Neural progenitor cell (in vitro differentiated cells): ENCODE measurements around the gene CCSER2. TPM values are rescaled to one million over a fixed set of nuclear protein-coding genes. Genes with fewer than 3 reads are reported as not detected.

Experiments
- DNase-seq: peaks from one replicate; pipeline ENCODE4 v3.0.0-alpha.2; 2016; ENCODE audit warnings: low spot score
- H2AFZ ChIP-seq: fragments of 200-600 bp; sonication (generic); replicated peaks from 2 replicates; pipeline ENCODE4 v1.6.1; 2016; ENCODE audit warnings: antibody characterized with exemption
- H3F3A ChIP-seq: fragments of 200-600 bp; sonication (generic); 2 replicates; pipeline ENCODE4 v1.6.1; 2016; ENCODE audit warnings: antibody characterized with exemption, low read depth
- H3K27ac ChIP-seq: fragments of 200-600 bp; sonication (generic); 2 replicates; pipeline ENCODE4 v1.5.1; 2016; ENCODE audit warnings: mild to moderate bottlenecking
- H3K27me3 ChIP-seq: fragments of 200-600 bp; sonication (generic); 2 replicates; pipeline ENCODE4 v1.6.1; 2016; ENCODE audit warnings: mild to moderate bottlenecking, moderate library complexity
- H3K36me3 ChIP-seq: fragments of 200-600 bp; sonication (generic); 2 replicates; pipeline ENCODE4 v1.5.1; 2016
- H3K4me1 ChIP-seq: fragments of 200-600 bp; sonication (generic); 2 replicates; pipeline ENCODE4 v1.6.1; 2016; ENCODE audit warnings: mixed run types
- H3K4me2 ChIP-seq: fragments of 200-600 bp; sonication (generic); 2 replicates; pipeline ENCODE4 v1.6.1; 2016
- H3K4me3 ChIP-seq: fragments of 200-600 bp; sonication (generic); 2 replicates; pipeline ENCODE4 v1.5.1; 2016
- H3K79me2 ChIP-seq: fragments of 200-600 bp; sonication (generic); 2 replicates; pipeline ENCODE4 v1.6.1; 2016; ENCODE audit warnings: low read depth
- H3K9ac ChIP-seq: fragments of 200-600 bp; sonication (generic); 2 replicates; pipeline ENCODE4 v1.6.1; 2016
- H3K9me3 ChIP-seq: fragments of 200-600 bp; sonication (generic); 2 replicates; pipeline ENCODE4 v1.5.1; 2016; ENCODE audit warnings: low read depth
- H4K20me1 ChIP-seq: fragments of 200-600 bp; sonication (generic); 2 replicates; pipeline ENCODE4 v1.6.1; 2016; ENCODE audit warnings: low read depth
- H3K27ac Mint-ChIP-seq: 3 replicates; pipeline ENCODE4 v1.8.0; 2021; ENCODE audit warnings: mixed read lengths
- H3K27me3 Mint-ChIP-seq: 2 replicates; pipeline ENCODE4 v1.8.0; 2022; ENCODE audit warnings: low read depth, mild to moderate bottlenecking, inconsistent platforms, moderate library complexity, mixed read lengths; ENCODE audit not compliant: insufficient read depth
- H3K36me3 Mint-ChIP-seq: 3 replicates; pipeline ENCODE4 v1.8.0; 2021; ENCODE audit warnings: mixed read lengths
- H3K4me1 Mint-ChIP-seq: 3 replicates; pipeline ENCODE4 v1.8.0; 2021; ENCODE audit warnings: mixed read lengths
- H3K4me3 Mint-ChIP-seq: 3 replicates; pipeline ENCODE4 v1.8.0; 2021; ENCODE audit warnings: mild to moderate bottlenecking, moderate library complexity, mixed read lengths
- H3K9me3 Mint-ChIP-seq: 3 replicates; pipeline ENCODE4 v1.8.0; 2020; ENCODE audit warnings: mixed read lengths
- CTCF ChIP-seq: fragments of 200-600 bp; sonication (generic); IDR thresholded peaks from 2 replicates; pipeline ENCODE4 v1.5.1; 2017; ENCODE audit warnings: antibody characterized with exemption, mild to moderate bottlenecking
- EZH2 ChIP-seq: fragments of 200-600 bp; sonication (generic); IDR thresholded peaks from 2 replicates; pipeline ENCODE4 v1.6.1; 2017; ENCODE audit warnings: antibody characterized with exemption, mild to moderate bottlenecking, moderate library complexity
- EZH2phosphoT487 ChIP-seq: fragments of 200-600 bp; sonication (generic); IDR thresholded peaks from 2 replicates; pipeline ENCODE4 v1.6.1; 2017; ENCODE audit warnings: antibody characterized with exemption
- total RNA-seq: library from RNA; depleted of rRNA; stranded (reverse); fragments of >200 nt; gene quantifications from 2 replicates; pipeline ENCODE4 v1.2.3, GENCODE V29; 2015; ENCODE audit warnings: low replicate concordance

CCSER2 gene
- total RNA-seq, 1 donor from 2014 or later: 39.3 TPM

- H3K4me1 Mint-ChIP-seq: no peaks in the 10 kb centered on the region
- Histone ChIP-seq H3F3A (no peaks in the 10 kb centered on the region), H3K4me3 (no peak overlapping the region), H3K9ac (no peak overlapping the region), H4K20me1 (no peaks in the 10 kb centered on the region), H3K27ac (no peak overlapping the region), H3K4me2 (no peak overlapping the region), H3K36me3 (peaks cover 4% of the 10 kb centered on the region), H3K79me2 (peaks cover 18% of the 10 kb centered on the region), H2AFZ (no peak overlapping the region), H3K9me3 (peaks cover 13% of the 10 kb centered on the region), H3K27me3 (no peaks in the 10 kb centered on the region), H3K4me1 (no peaks in the 10 kb centered on the region)
- DNase-seq: no peak
- H3K27me3 Mint-ChIP-seq: no peaks in the 10 kb centered on the region
- TF ChIP-seq EZH2: no peak
- TF ChIP-seq EZH2phosphoT487: no peak
- no peak for TF ChIP-seq CTCF
- H3K36me3 Mint-ChIP-seq: peaks cover 24% of the 10 kb centered on the region
- no peak overlapping the region for H3K4me3 Mint-ChIP-seq
- no peak overlapping the region for H3K27ac Mint-ChIP-seq
- H3K9me3 Mint-ChIP-seq: peaks cover 16% of the 10 kb centered on the region
These were observed 73.6 kb downstream of the CCSER2 start for GRCh38 chr10:84401854-84402611.

- no peaks in the 10 kb centered on the region for H3K27me3 Mint-ChIP-seq
- H3K4me1 Mint-ChIP-seq: no peaks in the 10 kb centered on the region
- peaks cover 9% of the 10 kb centered on the region for H3K9me3 Mint-ChIP-seq
- Histone ChIP-seq H3K9me3 (peaks cover 7% of the 10 kb centered on the region), H3K36me3 (peaks cover 3% of the 10 kb centered on the region), H3K9ac (no peak overlapping the region), H3F3A (no peaks in the 10 kb centered on the region), H3K4me2 (no peak overlapping the region), H2AFZ (no peak overlapping the region), H3K79me2 (peaks cover 12% of the 10 kb centered on the region), H3K27ac (no peak overlapping the region), H3K4me3 (no peak overlapping the region), H3K27me3 (no peaks in the 10 kb centered on the region), H3K4me1 (no peaks in the 10 kb centered on the region), H4K20me1 (no peaks in the 10 kb centered on the region)
- H3K4me3 Mint-ChIP-seq: no peak overlapping the region
- peaks cover 16% of the 10 kb centered on the region for H3K36me3 Mint-ChIP-seq
- no peak overlapping the region for H3K27ac Mint-ChIP-seq
- no peak for DNase-seq
- TF ChIP-seq EZH2phosphoT487 (no peak), CTCF (no peak), EZH2 (no peak)
These were observed 76.4 kb downstream of the CCSER2 start for GRCh38 chr10:84404783-84405182.

- H3K9me3 Mint-ChIP-seq: peaks cover 6% of the 10 kb centered on the region
- TF ChIP-seq EZH2phosphoT487 (no peak), EZH2 (no peak), CTCF (no peak)
- no peak overlapping the region for H2AFZ ChIP-seq
- H3K4me2 ChIP-seq: no peak overlapping the region
- H3K9me3 ChIP-seq: peaks cover 4% of the 10 kb centered on the region
- no peaks in the 10 kb centered on the region for H3K27me3 Mint-ChIP-seq
- no peak overlapping the region for H3K4me3 Mint-ChIP-seq
- H3K27ac Mint-ChIP-seq: no peak overlapping the region
- peaks cover 18% of the 10 kb centered on the region for H3K36me3 Mint-ChIP-seq
- H3F3A ChIP-seq: no peaks in the 10 kb centered on the region
- no peaks in the 10 kb centered on the region for H3K27me3 ChIP-seq
- H3K9ac ChIP-seq: no peak overlapping the region
- no peak overlapping the region for H3K27ac ChIP-seq
- no peaks in the 10 kb centered on the region for H3K4me1 Mint-ChIP-seq
- no peaks in the 10 kb centered on the region for H4K20me1 ChIP-seq
- no peaks in the 10 kb centered on the region for H3K4me1 ChIP-seq
- H3K36me3 ChIP-seq: no peaks in the 10 kb centered on the region
- H3K79me2 ChIP-seq: peaks cover 15% of the 10 kb centered on the region
- DNase-seq: no peak
- no peak overlapping the region for H3K4me3 ChIP-seq
These were observed 77.3 kb downstream of the CCSER2 start for GRCh38 chr10:84405662-84406061.
